RWPE2 (cell line): ENCODE data around the gene IL18.
"Not testable (repeated sequence)": the region's sequence is repeated elsewhere in the genome, so short reads cannot be mapped to it uniquely, and the experiment has no call there.

Source experiments
- ATAC-seq: fragments of 200-7000 bp; cut with Tn5 transposase; 3 replicates; pipeline ENCODE4 v1.9.1; 2021; ENCODE audit warnings: low read depth
- DNase-seq: peaks from one replicate; pipeline ENCODE4 v3.0.0-alpha.2; 2020; ENCODE audit warnings: low spot score
- H3K27ac ChIP-seq: fragments of 450-650 bp; 2 replicates; pipeline ENCODE4 v1.5.1; 2017; ENCODE audit warnings: mild to moderate bottlenecking; ENCODE audit not compliant: poor library complexity, severe bottlenecking
- H3K27me3 ChIP-seq: fragments of 250-450 bp; sonication (Bioruptor Pico); 2 replicates; pipeline ENCODE4 v1.5.1; 2021; ENCODE audit warnings: mild to moderate bottlenecking, moderate library complexity; ENCODE audit not compliant: insufficient read depth, poor library complexity, severe bottlenecking
- H3K36me3 ChIP-seq: fragments of 250-450 bp; sonication (Bioruptor Pico); 2 replicates; pipeline ENCODE4 v1.5.1; 2020; ENCODE audit warnings: low read depth, mild to moderate bottlenecking, moderate library complexity
- H3K4me1 ChIP-seq: fragments of 250-450 bp; sonication (Bioruptor Pico); 2 replicates; pipeline ENCODE4 v1.5.1; 2021; ENCODE audit warnings: mild to moderate bottlenecking, moderate library complexity; ENCODE audit not compliant: insufficient read depth, poor library complexity, severe bottlenecking
- H3K4me3 ChIP-seq: fragments of 250-450 bp; sonication (Bioruptor Pico); 2 replicates; pipeline ENCODE4 v1.5.1; 2021; ENCODE audit warnings: mild to moderate bottlenecking, moderate library complexity; ENCODE audit not compliant: severe bottlenecking
- H3K9me3 ChIP-seq: fragments of 250-450 bp; sonication (Bioruptor Pico); 2 replicates; pipeline ENCODE4 v1.5.1; 2021; ENCODE audit warnings: mild to moderate bottlenecking, moderate library complexity; ENCODE audit not compliant: severe bottlenecking
- TF ChIP-seq, protein P1 (sequence below): fragments of 450-650 bp; IDR thresholded peaks from one replicate; pipeline ENCODE4 v1.5.1; 2017; ENCODE audit warnings: mild to moderate bottlenecking, moderate library complexity; ENCODE audit not compliant: poor library complexity, severe bottlenecking

IL18 gene

GRCh38 chr11:112206071-112206470 lies 42.2 kb upstream of the IL18 start:
- H3K36me3 ChIP-seq, result no peaks in the 10 kb centered on the region
- no peaks in the 10 kb centered on the region for H3K9me3 ChIP-seq
- no peak overlapping the region for H3K27ac ChIP-seq
- DNase-seq (no peak), ATAC-seq (no peak)
- no peaks in the 10 kb centered on the region for H3K27me3 ChIP-seq
- no peak overlapping the region for H3K4me3 ChIP-seq
- TF ChIP-seq, protein P1, sequence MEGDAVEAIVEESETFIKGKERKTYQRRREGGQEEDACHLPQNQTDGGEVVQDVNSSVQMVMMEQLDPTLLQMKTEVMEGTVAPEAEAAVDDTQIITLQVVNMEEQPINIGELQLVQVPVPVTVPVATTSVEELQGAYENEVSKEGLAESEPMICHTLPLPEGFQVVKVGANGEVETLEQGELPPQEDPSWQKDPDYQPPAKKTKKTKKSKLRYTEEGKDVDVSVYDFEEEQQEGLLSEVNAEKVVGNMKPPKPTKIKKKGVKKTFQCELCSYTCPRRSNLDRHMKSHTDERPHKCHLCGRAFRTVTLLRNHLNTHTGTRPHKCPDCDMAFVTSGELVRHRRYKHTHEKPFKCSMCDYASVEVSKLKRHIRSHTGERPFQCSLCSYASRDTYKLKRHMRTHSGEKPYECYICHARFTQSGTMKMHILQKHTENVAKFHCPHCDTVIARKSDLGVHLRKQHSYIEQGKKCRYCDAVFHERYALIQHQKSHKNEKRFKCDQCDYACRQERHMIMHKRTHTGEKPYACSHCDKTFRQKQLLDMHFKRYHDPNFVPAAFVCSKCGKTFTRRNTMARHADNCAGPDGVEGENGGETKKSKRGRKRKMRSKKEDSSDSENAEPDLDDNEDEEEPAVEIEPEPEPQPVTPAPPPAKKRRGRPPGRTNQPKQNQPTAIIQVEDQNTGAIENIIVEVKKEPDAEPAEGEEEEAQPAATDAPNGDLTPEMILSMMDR, result no peak
- no peaks in the 10 kb centered on the region for H3K4me1 ChIP-seq

GRCh38 chr11:112200252-112200651 lies 36.4 kb upstream of the IL18 start:
- TF ChIP-seq, protein P1, result no peak
- Histone ChIP-seq H3K36me3 (no peaks in the 10 kb centered on the region), H3K27ac (no peak overlapping the region), H3K4me1 (peaks cover 18% of the 10 kb centered on the region), H3K27me3 (no peaks in the 10 kb centered on the region), H3K9me3 (no peaks in the 10 kb centered on the region), H3K4me3 (no peak overlapping the region)
- DNase-seq (no peak), ATAC-seq (no peak)

DNA sequence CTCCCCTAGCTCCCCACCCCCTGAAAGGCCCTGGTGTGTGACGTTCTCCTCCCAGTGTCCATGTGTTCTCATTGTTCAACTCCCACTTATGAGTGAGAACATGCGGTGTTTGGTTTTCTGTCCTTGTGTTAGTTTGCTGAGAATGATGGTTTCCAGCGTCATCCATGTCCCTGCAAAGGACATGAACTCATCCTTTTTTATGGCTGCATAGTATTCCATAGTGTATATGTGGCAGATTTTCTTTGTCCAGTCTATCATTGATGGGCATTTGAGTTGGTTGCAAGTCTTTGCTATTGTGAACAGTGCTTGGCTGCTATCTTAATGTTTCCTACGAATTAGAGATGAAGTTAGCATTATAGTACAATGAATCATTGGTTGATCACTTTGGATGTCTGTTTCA lies 35.2 kb upstream of the IL18 start:
- peaks cover 25% of the 10 kb centered on the region for H3K4me1 ChIP-seq
- H3K4me3 ChIP-seq, H3K36me3 ChIP-seq, H3K27me3 ChIP-seq, DNase-seq, ATAC-seq, H3K9me3 ChIP-seq, H3K27ac ChIP-seq: not testable (repeated sequence)

DNA sequence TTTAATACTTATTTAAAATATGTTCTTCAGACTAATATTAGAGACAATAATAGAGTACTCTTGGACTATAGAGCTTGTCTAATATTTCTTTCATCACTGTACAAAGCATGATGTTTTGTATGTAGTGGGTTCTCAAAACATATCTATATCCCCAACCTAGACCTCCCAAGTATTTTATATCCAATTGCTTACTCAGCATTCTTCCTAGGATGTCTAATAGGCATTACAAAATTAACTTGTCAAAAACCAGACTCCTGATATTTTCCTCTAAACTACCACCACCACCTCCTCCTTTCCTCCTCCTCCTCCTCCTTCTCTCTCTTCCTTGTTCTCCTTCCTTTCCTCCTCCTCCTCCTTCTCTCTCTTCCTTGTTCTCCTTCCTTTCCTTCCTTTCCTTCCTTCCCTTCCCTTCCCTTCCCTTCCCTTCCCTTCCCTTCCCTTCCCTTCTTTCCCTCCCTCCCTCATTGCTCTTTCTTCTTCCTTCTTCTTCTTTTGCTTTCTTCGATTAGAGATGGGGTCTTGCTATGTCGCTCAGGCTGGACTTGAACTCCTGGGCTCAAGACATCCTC lies 32.7 kb upstream of the IL18 start:
- Histone ChIP-seq H3K27me3 (no peaks in the 10 kb centered on the region), H3K36me3 (no peaks in the 10 kb centered on the region), H3K9me3 (no peaks in the 10 kb centered on the region), H3K4me3 (no peak overlapping the region), H3K4me1 (peaks cover 32% of the 10 kb centered on the region), H3K27ac (peak overlapping the region; percentile 94)
- TF ChIP-seq, protein P1, result no peak
- ATAC-seq (no peak), DNase-seq (no peak)

GRCh38 chr11:112195951-112196351 lies 32.1 kb upstream of the IL18 start:
- no peaks in the 10 kb centered on the region for H3K36me3 ChIP-seq
- peak overlapping the region; percentile 94 for H3K27ac ChIP-seq
- ATAC-seq (peak; percentile 97), DNase-seq (no peak)
- no peaks in the 10 kb centered on the region for H3K9me3 ChIP-seq
- H3K27me3 ChIP-seq, result no peaks in the 10 kb centered on the region
- TF ChIP-seq, protein P1, result no peak
- H3K4me1 ChIP-seq, result peaks cover 32% of the 10 kb centered on the region
- no peak overlapping the region for H3K4me3 ChIP-seq

DNA sequence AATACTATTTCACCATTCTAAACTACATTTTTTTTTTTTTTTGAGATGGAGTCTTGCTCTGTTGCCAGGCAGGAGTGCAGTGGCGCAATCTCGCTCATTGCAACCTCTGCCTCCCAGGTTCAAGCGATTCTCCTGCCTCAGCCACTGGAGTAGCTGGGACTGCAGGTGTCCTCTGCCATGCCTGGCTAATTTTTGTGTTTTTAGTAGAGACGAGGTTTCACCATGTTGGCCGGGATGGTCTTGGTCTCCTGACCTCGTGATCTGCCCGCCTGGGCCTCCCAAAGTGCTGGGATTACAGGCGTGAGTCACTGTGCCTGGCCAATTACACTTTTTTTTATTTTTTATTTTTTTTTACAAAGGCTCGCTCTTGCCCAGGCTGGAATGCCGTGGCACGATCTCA lies 31.2 kb upstream of the IL18 start:
- H3K36me3 ChIP-seq, H3K27me3 ChIP-seq, H3K4me3 ChIP-seq, H3K9me3 ChIP-seq, DNase-seq: not testable (repeated sequence)
- H3K27ac ChIP-seq, result peak overlapping the region; percentile 94
- peak; percentile 63 for ATAC-seq
- peaks cover 32% of the 10 kb centered on the region for H3K4me1 ChIP-seq
